Urinary bladder (tissue), 4 donors: ENCODE data around the gene THUMPD3. TPM values are rescaled to one million over a fixed set of nuclear protein-coding genes. Genes with fewer than 3 reads are reported as not detected.

Experiments used
- DNase-seq: peaks from one replicate; pipeline ENCODE4 v3.0.0-alpha.2; 2015; ENCODE audit errors: extremely low spot score
- H3K27ac ChIP-seq: one replicate; pipeline ENCODE4 v1.5.1; 2013; ENCODE audit warnings: low read depth, mild to moderate bottlenecking, moderate library complexity
- H3K36me3 ChIP-seq: one replicate; pipeline ENCODE4 v1.6.1; 2013; ENCODE audit warnings: mild to moderate bottlenecking, moderate library complexity; ENCODE audit not compliant: insufficient read depth
- H3K4me1 ChIP-seq: one replicate; pipeline ENCODE4 v1.6.1; 2013; ENCODE audit warnings: mild to moderate bottlenecking, moderate library complexity; ENCODE audit not compliant: insufficient read depth
- H3K4me3 ChIP-seq: one replicate; pipeline ENCODE4 v1.5.1; 2013; ENCODE audit warnings: low read depth, low read length
- WGBS: extraction: QIAGEN DNeasy Blood & Tissue Kit; methylation state at CpG from one replicate; pipeline ENCODE4 v1.1.7; 2013; 5-methylcytosine and 5-hydroxymethylcytosine counted together
- polyA plus RNA-seq: library from polyadenylated mRNA; stranded (reverse); fragments of 200-250 nt; gene quantifications from one replicate; pipeline ENCODE4 v1.2.3, GENCODE V29; 2013
- total RNA-seq: library from RNA; depleted of rRNA; stranded (reverse); fragments of >200 nt; gene quantifications from one replicate; pipeline ENCODE4 v1.2.3, GENCODE V29; 2014
- donor health status: healthy with polysubstance abuse.
- donor health status: healthy.

Gene THUMPD3
- total and polyA plus RNA-seq, 2 donors = 32.2 to 49.0 TPM

DNA sequence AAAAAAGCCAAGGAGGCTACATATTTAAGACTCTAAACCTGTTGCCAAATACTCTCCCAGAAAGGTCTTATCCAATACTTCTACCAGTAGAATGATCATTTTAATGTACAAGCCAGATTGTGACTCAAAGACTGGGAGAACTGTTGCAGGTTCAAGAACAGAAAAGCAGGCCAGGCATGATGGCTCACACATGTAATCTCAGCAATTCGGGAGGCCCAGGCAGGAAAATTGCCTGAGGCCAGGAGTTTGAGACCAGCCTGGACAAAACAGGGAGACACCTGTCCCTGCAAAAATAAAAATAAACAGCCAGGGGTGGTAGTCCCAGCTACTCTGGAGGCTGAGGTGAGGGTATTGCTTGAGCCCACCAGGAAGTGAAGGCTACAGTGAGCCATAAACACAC, 17.8 kb upstream of the THUMPD3 start:
- Histone ChIP-seq H3K4me3 (no peak overlapping the region), H3K4me1 (no peaks in the 10 kb centered on the region), H3K36me3 (no peaks in the 10 kb centered on the region), H3K27ac (no peak overlapping the region)
- 2% methylated on average over 1 of the region's 1 CpG for WGBS
- no peak for DNase-seq

- Histone ChIP-seq H3K36me3 (no peaks in the 10 kb centered on the region), H3K27ac (no peak overlapping the region), H3K4me3 (no peak overlapping the region), H3K4me1 (no peaks in the 10 kb centered on the region)
- DNase-seq = no peak
- 97% methylated on average over 1 of the region's 1 CpG for WGBS
Measured at GRCh38 chr3:9346141-9346540, 16.7 kb upstream of the THUMPD3 start.

- 86% methylated on average over 5 of the region's 5 CpGs for WGBS
- H3K36me3 ChIP-seq = no peaks in the 10 kb centered on the region
- no peak for DNase-seq
- no peak overlapping the region for H3K27ac ChIP-seq
- H3K4me3 ChIP-seq = no peak overlapping the region
- no peaks in the 10 kb centered on the region for H3K4me1 ChIP-seq
Measured at GRCh38 chr3:9347081-9347480, 15.8 kb upstream of the THUMPD3 start.

DNA sequence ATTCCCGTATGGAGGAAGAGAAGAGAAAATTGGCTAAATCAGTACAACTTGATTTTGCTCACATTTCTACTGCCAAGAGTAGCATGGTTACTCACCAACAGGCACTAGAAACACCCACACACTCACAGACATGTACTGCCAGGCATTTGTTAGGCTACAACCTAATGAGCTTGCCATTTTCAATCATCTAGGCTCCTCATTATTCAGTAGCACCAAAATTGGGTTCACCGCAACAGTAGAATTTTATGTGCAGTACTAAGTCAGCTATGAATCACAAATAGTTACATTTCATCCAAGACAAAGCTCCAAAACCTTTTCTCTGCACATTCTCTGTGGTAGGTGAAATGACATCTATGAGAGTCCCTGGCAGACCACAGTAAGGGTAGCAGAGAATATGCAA, 15.0 kb upstream of the THUMPD3 start:
- 48% methylated on average over 2 of the region's 2 CpGs for WGBS

GRCh38 chr3:9349321-9350117, 13.3 kb upstream of the THUMPD3 start:
- no peak overlapping the region for H3K4me3 ChIP-seq
- 41% methylated on average over 2 of the region's 2 CpGs for WGBS
- H3K27ac ChIP-seq = no peak overlapping the region
- no peak for DNase-seq
- H3K4me1 ChIP-seq = no peaks in the 10 kb centered on the region
- H3K36me3 ChIP-seq = no peaks in the 10 kb centered on the region

More for the DNA sequence above, 15.0 kb upstream of the THUMPD3 start:
- H3K27ac ChIP-seq = no peak overlapping the region
- H3K36me3 ChIP-seq = no peaks in the 10 kb centered on the region
- no peaks in the 10 kb centered on the region for H3K4me1 ChIP-seq
- H3K4me3 ChIP-seq = no peak overlapping the region
- DNase-seq = no peak

DNA sequence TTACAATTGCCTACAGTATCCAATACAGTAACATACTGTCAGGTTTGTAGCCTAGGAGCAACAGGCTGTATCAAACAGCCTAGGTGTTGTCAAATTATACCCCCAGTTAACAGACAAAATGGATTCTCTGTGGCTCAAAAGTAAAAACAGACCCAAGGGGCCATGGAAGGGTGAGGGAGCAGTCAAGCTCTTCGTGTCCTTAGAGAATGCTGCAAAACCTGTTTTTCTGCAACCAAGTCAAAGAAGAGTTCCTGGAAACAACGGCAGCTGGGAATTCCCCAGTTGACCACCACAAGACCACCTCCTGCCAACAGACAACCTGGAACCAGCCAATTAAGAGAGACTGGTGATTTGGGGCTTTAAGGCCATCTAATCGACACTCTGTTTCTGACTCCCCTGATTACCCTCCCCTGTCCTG, 11.1 kb upstream of the THUMPD3 start:
- no peak overlapping the region for H3K27ac ChIP-seq
- no peaks in the 10 kb centered on the region for H3K4me1 ChIP-seq
- DNase-seq = peak; percentile 52
- no peak overlapping the region for H3K4me3 ChIP-seq
- 34% methylated on average over 3 of the region's 3 CpGs for WGBS
- no peaks in the 10 kb centered on the region for H3K36me3 ChIP-seq

DNA sequence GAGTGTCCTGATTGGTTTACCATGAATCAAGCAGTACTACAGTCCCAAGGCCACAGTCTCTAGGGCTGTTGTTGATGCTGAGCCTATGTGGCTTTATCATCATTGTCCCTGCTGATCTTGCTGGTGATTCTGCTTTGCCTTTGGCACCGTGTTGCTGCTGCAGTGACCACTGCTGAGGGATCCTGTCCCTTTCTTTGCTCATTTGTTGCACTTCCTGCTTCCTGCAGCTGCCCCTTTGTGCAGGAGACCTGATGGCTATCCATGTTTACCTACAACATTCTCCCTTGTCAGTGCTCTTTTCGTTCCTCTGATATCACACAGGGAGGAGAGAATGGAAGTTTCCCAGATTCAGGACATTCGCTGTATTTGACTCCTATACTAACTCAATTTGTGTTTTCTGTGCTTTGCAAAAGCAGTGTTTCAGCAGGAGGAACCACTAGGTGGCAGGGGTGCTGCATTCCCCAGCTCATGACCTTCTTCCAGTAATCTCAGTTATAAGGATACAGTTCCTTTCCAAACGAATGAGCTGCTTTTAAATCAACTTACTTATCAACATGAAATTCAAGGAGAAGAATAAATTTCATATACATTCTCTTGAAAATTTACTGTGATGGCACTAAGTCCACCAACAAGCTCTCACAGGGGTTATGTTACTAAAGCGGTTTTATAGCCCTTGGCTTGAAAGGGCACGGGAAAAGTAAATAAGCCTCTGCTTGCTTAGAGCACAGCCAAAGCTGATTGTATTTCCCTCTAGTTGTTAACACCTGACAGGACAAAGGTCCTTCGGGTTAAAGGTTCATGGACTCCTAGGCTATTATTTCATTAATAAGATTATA, 9.7 kb upstream of the THUMPD3 start:
- 16% methylated on average over 7 of the region's 7 CpGs for WGBS
- Histone ChIP-seq H3K4me1 (no peaks in the 10 kb centered on the region), H3K27ac (no peak overlapping the region), H3K4me3 (no peak overlapping the region), H3K36me3 (no peaks in the 10 kb centered on the region)
- peak; percentile 70 for DNase-seq

DNA sequence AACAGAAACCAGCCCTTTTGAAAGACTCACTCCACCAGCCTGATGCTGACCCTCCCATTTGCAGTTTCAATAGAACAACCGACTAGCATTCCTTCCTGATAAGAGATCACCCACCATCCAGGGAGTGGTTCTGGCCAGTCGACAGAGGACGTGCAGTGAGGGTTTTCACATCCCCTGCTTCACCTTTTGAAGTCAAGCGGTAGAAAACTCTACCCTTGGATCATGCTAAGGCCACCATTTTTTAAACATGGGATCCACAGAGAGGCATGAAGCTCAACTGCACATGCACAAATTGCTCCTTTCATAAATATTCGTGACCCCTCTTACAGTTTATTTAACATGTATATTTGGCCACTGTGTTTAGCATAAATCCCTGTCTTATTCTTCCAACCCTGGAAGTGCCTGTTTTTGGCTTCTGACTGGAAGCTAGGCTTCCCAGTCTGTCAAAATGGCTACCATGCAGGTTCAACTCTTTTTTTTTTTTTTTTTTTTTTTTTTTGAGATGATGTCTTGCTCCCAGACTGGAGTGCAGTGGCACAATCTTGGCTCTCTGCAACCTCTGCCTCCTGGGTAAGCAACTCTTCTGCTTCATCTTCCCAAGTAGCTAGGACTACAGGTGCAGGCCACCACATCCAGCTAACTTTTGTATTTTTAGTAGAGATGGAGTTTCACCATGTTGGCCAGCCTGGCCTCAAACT, 1.0 kb upstream of the THUMPD3 start:
- WGBS = 61% methylated on average over 5 of the region's 5 CpGs
- Histone ChIP-seq H3K4me1 (peaks cover 3% of the 10 kb centered on the region), H3K27ac (no peak overlapping the region), H3K4me3 (no peak overlapping the region), H3K36me3 (no peaks in the 10 kb centered on the region)
- no peak for DNase-seq

- WGBS = 97% methylated on average over 1 of the region's 1 CpG
- Histone ChIP-seq H3K4me1 (peaks cover 1% of the 10 kb centered on the region), H3K36me3 (peaks cover 6% of the 10 kb centered on the region), H3K4me3 (no peak overlapping the region), H3K27ac (no peak overlapping the region)
- no peak for DNase-seq
Measured at GRCh38 chr3:9369508-9369907, 6.7 kb downstream of the THUMPD3 start.

DNA sequence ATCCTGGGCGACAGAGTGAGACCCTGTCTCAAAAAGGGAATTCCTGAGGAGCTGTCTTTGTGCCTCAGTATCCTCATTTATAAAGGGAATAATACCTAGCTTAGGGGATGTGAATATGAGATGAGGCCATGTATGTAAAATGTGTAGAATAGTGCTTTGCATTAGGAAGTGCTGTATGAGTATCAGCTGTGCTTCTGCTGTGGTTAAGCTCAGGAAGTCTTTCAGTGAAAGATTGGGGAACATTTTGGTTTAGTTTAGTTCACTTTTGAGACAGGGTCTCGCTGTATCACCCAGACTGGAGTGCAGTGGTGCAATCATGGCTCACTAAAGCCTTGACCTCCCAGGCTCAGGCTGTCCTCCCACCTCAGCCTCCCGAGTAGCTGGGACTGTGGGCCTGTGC, 10.6 kb downstream of the THUMPD3 start:
- Histone ChIP-seq H3K4me3 (no peak overlapping the region), H3K4me1 (no peaks in the 10 kb centered on the region), H3K27ac (no peak overlapping the region), H3K36me3 (peaks cover 8% of the 10 kb centered on the region)
- DNase-seq = no peak
- 89% methylated on average over 3 of the region's 3 CpGs for WGBS

GRCh38 chr3:9377981-9378380, 15.1 kb downstream of the THUMPD3 start:
- WGBS = 88% methylated on average over 1 of the region's 1 CpG
- DNase-seq = no peak
- peaks cover 3% of the 10 kb centered on the region for H3K36me3 ChIP-seq

DNA sequence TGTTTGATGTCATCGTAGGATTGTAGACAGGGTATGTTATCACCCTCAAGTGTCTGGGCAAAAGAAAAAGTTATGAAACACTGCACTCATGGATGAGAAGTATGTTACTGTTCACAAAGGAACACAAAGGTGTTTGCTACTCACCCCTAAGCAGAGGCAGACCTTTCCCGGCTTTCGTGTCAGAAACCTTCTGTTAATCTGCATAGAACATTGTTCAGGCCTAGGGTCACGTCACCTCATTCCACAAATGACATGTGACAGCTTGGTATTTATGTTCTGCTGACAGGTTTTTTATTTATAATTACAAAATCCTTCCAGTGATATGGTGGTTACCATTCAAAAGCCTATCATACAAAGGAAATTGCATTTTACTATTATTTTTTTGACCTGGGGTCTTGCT, 16.5 kb downstream of the THUMPD3 start:
- Histone ChIP-seq H3K4me3 (no peak overlapping the region), H3K27ac (no peak overlapping the region), H3K36me3 (peaks cover 2% of the 10 kb centered on the region), H3K4me1 (no peaks in the 10 kb centered on the region)
- WGBS = 64% methylated on average over 4 of the region's 4 CpGs
- DNase-seq = no peak

More at GRCh38 chr3:9377981-9378380, 15.1 kb downstream of the THUMPD3 start:
- Histone ChIP-seq H3K4me1 (no peaks in the 10 kb centered on the region), H3K4me3 (no peak overlapping the region), H3K27ac (no peak overlapping the region)

DNA sequence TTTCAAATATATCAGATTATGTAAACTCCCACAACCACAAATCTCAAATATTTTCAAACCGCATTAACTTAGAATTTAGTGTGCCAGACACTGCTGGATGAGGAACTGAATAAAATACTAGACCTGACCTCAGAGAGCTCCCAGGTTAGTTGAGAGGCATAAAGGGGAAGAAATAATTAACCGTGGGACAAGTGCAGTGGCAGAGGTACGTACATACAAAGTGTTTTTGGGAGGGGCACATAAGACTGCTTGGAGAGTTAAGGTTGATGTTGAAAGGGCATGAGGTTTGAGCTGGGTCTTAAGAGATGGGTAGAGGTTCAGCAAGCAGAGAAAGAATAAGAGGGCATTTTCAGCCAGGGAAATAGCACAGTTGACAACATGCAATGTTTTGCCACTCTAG, 17.2 kb downstream of the THUMPD3 start:
- WGBS = 87% methylated on average over 3 of the region's 3 CpGs
- no peaks in the 10 kb centered on the region for H3K4me1 ChIP-seq
- no peak overlapping the region for H3K4me3 ChIP-seq
- DNase-seq = no peak
- H3K27ac ChIP-seq = no peak overlapping the region
- H3K36me3 ChIP-seq = peaks cover 2% of the 10 kb centered on the region
